K562 (cell line): Measurements from ENCODE around the gene ZNF501. TPM values are rescaled to one million over a fixed set of nuclear protein-coding genes. Genes with fewer than 3 reads are reported as not detected.

Experiments
- BRD9 ChIP-seq: fragments of 450-650 bp; IDR thresholded peaks from 2 replicates; pipeline ENCODE4 v1.6.1; 2018; ENCODE audit warnings: low read depth; ENCODE audit not compliant: partially characterized antibody
- E2F6 ChIP-seq, 2 experiments: IDR thresholded peaks; 2 replicates each; pipeline ENCODE4 v1.6.1; 2011; ENCODE audit warnings: borderline replicate concordance in 1 of 2, control low read depth in 1 of 2, low read depth in 1 of 2, low read length in 1 of 2, mild to moderate bottlenecking in 1 of 2, mixed read lengths in 1 of 2, moderate library complexity in 1 of 2; ENCODE audit not compliant: insufficient read depth in 1 of 2, insufficient read length in 1 of 2, poor library complexity in 1 of 2, severe bottlenecking in 1 of 2; ENCODE audit errors: extremely low read depth in 1 of 2
- ELK3 ChIP-seq: fragments of 450-650 bp; formaldehyde crosslinking; IDR thresholded peaks from 2 replicates; pipeline ENCODE4 v1.4.0; 2020; ENCODE audit warnings: mild to moderate bottlenecking
- ESRRA ChIP-seq: fragments of 450-650 bp; IDR thresholded peaks from 2 replicates; pipeline ENCODE4 v1.6.1; 2014; ENCODE audit warnings: low read depth, mild to moderate bottlenecking, moderate library complexity, borderline replicate concordance
- FOXJ3 ChIP-seq: sonication (generic); formaldehyde crosslinking; IDR thresholded peaks from 2 replicates; pipeline ENCODE4 v1.4.0; 2020; ENCODE audit warnings: mild to moderate bottlenecking, missing genetic modification reagents
- GTF2B ChIP-seq: IDR thresholded peaks from 2 replicates; pipeline ENCODE4 v1.6.1; 2011; ENCODE audit not compliant: insufficient read length; ENCODE audit errors: extremely low read depth
- HNRNPLL ChIP-seq: fragments of 200-400 bp; formaldehyde crosslinking; IDR thresholded peaks from 2 replicates; pipeline ENCODE4 v1.6.1; 2017; ENCODE audit warnings: low read length, low read depth, mild to moderate bottlenecking; ENCODE audit not compliant: poor library complexity, severe bottlenecking
- KDM4B ChIP-seq, 2 experiments: fragments of 450-650 bp in 1 of 2; sonication (generic) in 1 of 2; IDR thresholded peaks; 2 replicates each; pipeline ENCODE4 v1.6.1; 2016 to 2017; ENCODE audit warnings: borderline replicate concordance in 2 of 2, antibody characterized with exemption in 1 of 2, low read depth in 1 of 2, mild to moderate bottlenecking in 1 of 2
- SAFB ChIP-seq: fragments of 200-400 bp; formaldehyde crosslinking; IDR thresholded peaks from 2 replicates; pipeline ENCODE4 v1.6.1; 2017; ENCODE audit warnings: low read depth, low read length, borderline replicate concordance
- STAT6 ChIP-seq: sonication (generic); formaldehyde crosslinking; IDR thresholded peaks from 2 replicates; pipeline ENCODE4 v1.8.1; 2023; ENCODE audit warnings: mild to moderate bottlenecking, missing genetic modification reagents
- TFE3 ChIP-seq: fragments of 450-650 bp; formaldehyde crosslinking; IDR thresholded peaks from 2 replicates; pipeline ENCODE4 v1.4.0; 2020; ENCODE audit warnings: mild to moderate bottlenecking, mixed read lengths
- ZBTB12 ChIP-seq: fragments of 250-450 bp; sonication (Bioruptor Pico); IDR thresholded peaks from 2 replicates; pipeline ENCODE4 v1.4.0; 2020
- ZBTB43 ChIP-seq: sonication (generic); formaldehyde crosslinking; IDR thresholded peaks from 2 replicates; pipeline ENCODE4 v1.8.0; 2023; ENCODE audit warnings: mild to moderate bottlenecking, missing genetic modification reagents
- ZKSCAN8 ChIP-seq: fragments of 200-800 bp; sonication (Bioruptor generic); IDR thresholded peaks from 2 replicates; pipeline ENCODE4 v1.6.1; 2016; ENCODE audit warnings: missing genetic modification characterization, missing compliant biosample characterization
- polyA plus RNA-seq, 8 experiments: library from polyadenylated mRNA; depleted of rRNA in 4 of 8; stranded (reverse) in 5 of 8; unstranded in 3 of 8; fragments of >200 nt; fragmentation: Nextera tagmentation in 2 of 8; fragmentation: Illumina TruSeq in 1 of 8; extraction: Ambion mirVana in 2 of 8; extraction: Trizol in 1 of 8; gene quantifications; 2 replicates each; pipeline versions ENCODE4 v1.2.1 to v1.2.3, GENCODE V29; 2011 to 2014; ENCODE audit warnings: inconsistent platforms in 1 of 8, missing spikeins in 1 of 8
- total RNA-seq, 7 experiments: library from RNA; depleted of rRNA in 6 of 7; stranded (reverse); fragments of >200 nt in 6 of 7; fragmentation: Illumina TruSeq in 2 of 7; extraction: Trizol in 2 of 7; gene quantifications; 2 replicates each; pipeline versions ENCODE4 v1.2.1 to v1.2.3, GENCODE V29; 2011 to 2021; ENCODE audit warnings: low replicate concordance in 1 of 7

Gene ZNF501
- total and polyA plus RNA-seq, 9 of the 15 experiments (the other 6 are each of a cell fraction or from before 2014, with no cell fraction given), result 1.2 to 6.5 (median 3.7) TPM

- TF ChIP-seq TFE3 (CRISPR knock-in tag), result no peak
- peak; percentile 88 for TF ChIP-seq HNRNPLL
- peak; percentile 74; the same call in 1 of the 2 replicates for TF ChIP-seq ZBTB43 (CRISPR knock-in tag)
- TF ChIP-seq ELK3 (CRISPR knock-in tag), result no peak
- TF ChIP-seq FOXJ3, result no peak
- peak in 1 of 2 experiments; percentile 93; a peak in 2 of 4 replicates for TF ChIP-seq KDM4B (IDR thresholded peaks at IDR 0.05; ENCODE audit: borderline replicate concordance in 2 of 2, low read depth in 1 of 2)
- no peak for TF ChIP-seq BRD9
- TF ChIP-seq GTF2B, result peak; percentile 77
- peak; percentile 99 for TF ChIP-seq ZBTB12 (CRISPR knock-in tag)
- peak; percentile 89 to 92 for TF ChIP-seq E2F6 (IDR thresholded peaks at IDR 0.05; ENCODE audit: borderline replicate concordance in 1 of 2, extremely low read depth in 1 of 2, insufficient read depth in 1 of 2, insufficient read length in 1 of 2, low read depth in 1 of 2, low read length in 1 of 2, poor library complexity in 1 of 2, severe bottlenecking in 1 of 2)
- no peak for TF ChIP-seq SAFB
- 0 out of 2 replicates have a peak, but pooled peaks have one; percentile 71 for TF ChIP-seq ZKSCAN8 (CRISPR knock-in tag)
- peak; percentile 77; the same call in 1 of the 2 replicates for TF ChIP-seq ESRRA
- 0 out of 2 replicates have a peak, but pooled peaks have one; percentile 34 for TF ChIP-seq STAT6 (CRISPR knock-in tag)
These were observed 32.2 kb downstream of the ZNF501 start, which contains the start of the genes KIAA1143 and KIF15 (continued) for GRCh38 chr3:44761424-44762169.
